Heart right ventricle (tissue), 16 donors: Measurements from ENCODE around the gene GPC5. TPM values are rescaled to one million over a fixed set of nuclear protein-coding genes. Genes with fewer than 3 reads are reported as not detected.

Experiments used
- ATAC-seq, 8 donors: fragments of 200-7000 bp; cut with Tn5 transposase; one replicate each; pipeline ENCODE4 v1.9.1; 2020; ENCODE audit warnings: mild to moderate bottlenecking in 8 of 8, moderate library complexity in 8 of 8, moderate number of reproducible peaks in 1 of 8
- DNase-seq, 2 donors: peaks; one replicate each; pipeline ENCODE4 v3.0.0-alpha.2; 2020
- H3K27ac ChIP-seq, 10 donors: fragments of 200-600 bp; sonication (generic) in 2 of 10; one replicate each; pipeline versions ENCODE4 v1.5.0 to v1.8.0; 2020 to 2022; ENCODE audit warnings: mild to moderate bottlenecking in 3 of 10
- H3K27me3 ChIP-seq, 7 donors: fragments of 200-600 bp; one replicate each; pipeline ENCODE4 v1.8.0; 2021 to 2022; ENCODE audit warnings: mild to moderate bottlenecking in 2 of 7
- H3K36me3 ChIP-seq, 9 donors: fragments of 200-600 bp; sonication (generic) in 1 of 9; one replicate each; pipeline versions ENCODE4 v1.5.0 to v1.8.0; 2020 to 2022; ENCODE audit warnings: mild to moderate bottlenecking in 2 of 9
- H3K4me1 ChIP-seq, 9 donors: fragments of 200-600 bp; sonication (generic) in 1 of 9; one replicate each; pipeline versions ENCODE4 v1.5.0 to v1.8.0; 2020 to 2022; ENCODE audit warnings: mild to moderate bottlenecking in 4 of 9
- H3K4me3 ChIP-seq, 10 donors: fragments of 200-600 bp; sonication (generic) in 2 of 10; one replicate each; pipeline versions ENCODE4 v1.5.0 to v1.8.0; 2020 to 2022; ENCODE audit warnings: mild to moderate bottlenecking in 7 of 10, moderate library complexity in 2 of 10
- H3K9me3 ChIP-seq, 11 donors: fragments of 200-600 bp in 10 of 11; sonication (generic) in 2 of 11; one replicate each; pipeline versions ENCODE4 v1.5.0 to v1.8.0; 2013 to 2022; ENCODE audit warnings: mild to moderate bottlenecking in 2 of 11, control low read depth in 1 of 11, moderate library complexity in 1 of 11
- WGBS, 2 donors: extraction: QIAGEN DNeasy Blood & Tissue Kit; methylation state at CpG; one replicate each; pipeline ENCODE4 v1.1.7; 2013; ENCODE audit warnings: inconsistent platforms in 1 of 2; 5-methylcytosine and 5-hydroxymethylcytosine counted together
- intact Hi-C, 10 donors: fragments of 100-400 bp; cut with DNase I; formaldehyde crosslinking; loops; one replicate each; pipeline versions ENCODE4 v1.11.1 to v1.14.2; 2022
- polyA plus RNA-seq, 2 donors: library from polyadenylated mRNA; stranded (reverse); fragments of 200-250 nt; gene quantifications; one replicate each; pipeline ENCODE4 v1.2.3, GENCODE V29; 2013
- total RNA-seq, 10 donors: library from RNA; stranded (reverse); fragmentation: NEBNext Ultra II Directional in 3 of 10; extraction: Animal tissue kit (Norgen Biotek cat#: 25700) in 3 of 10; gene quantifications; one replicate each; pipeline versions ENCODE4 v1.2.1 to v1.2.4, GENCODE V29; 2021 to 2023
- TF ChIP-seq, protein P1 (sequence below), 9 donors: fragments of 200-600 bp; sonication (generic) in 2 of 9; IDR thresholded peaks; one replicate each; pipeline versions ENCODE4 v1.5.0 to v1.8.0; 2021 to 2022; ENCODE audit warnings: antibody characterized with exemption in 9 of 9, mild to moderate bottlenecking in 5 of 9, moderate library complexity in 1 of 9
- donor health status: Arrhythmogenic right ventricular cardiomyopathy.
- donor health status: ischemic (EF 13 %, LVEDD 7.1; RV severe dilation, severe dysfunction).
- donor health status: healthy with polysubstance abuse.
- donor health status: DM: no; HTN: yes; CAD: no.
- donor health status: DM: no; HTN: no; CAD: no.
- donor health status: ischemic (EF 25% LVEDD 6.9; RV normal size, moderate dysfunction).
- donor health status: ischemic (EF 25% LVEDD 5.7; RV mildly dilated, moderate dysfunction).
- donor health status: healthy.
- donor health status: DM: yes; HTN: yes; CAD: no.
- donor health status: Ischemic cardiomyopathy.
- donor health status: ischemic (EF 35%, LVEDD 5.7; RV mildly dilated, moderate dysfunction).
- donor health status: nonischemic (EF 11% LVEDD 7.7; RV severe dilation, severe dysfunction).
- donor health status: DM: yes; HTN: yes; CAD: no.
- donor health status: PGD.
- donor health status: ischemic (EF 29% LVEDD 5.4; RV normal size, mild dysfunction).
- donor health status: nonischemic (EF 23%, LVEDD 6.1; RV moderate dilation, normal function).

Gene GPC5
- total and polyA plus RNA-seq, 12 donors, result 0.01 to 3.5 (median 0.70) TPM; not detected in 1

GRCh38 chr13:91459485-91459884 lies 61.1 kb downstream of the GPC5 start:
- no peaks in the 10 kb centered on the region for H3K9me3 ChIP-seq
- no peak overlapping the region for H3K4me3 ChIP-seq
- H3K27me3 ChIP-seq, result peaks cover 0 to 12% (median 0%) of the 10 kb centered on the region in 7 donors
- no peak overlapping the region for H3K27ac ChIP-seq
- TF ChIP-seq, protein P1, sequence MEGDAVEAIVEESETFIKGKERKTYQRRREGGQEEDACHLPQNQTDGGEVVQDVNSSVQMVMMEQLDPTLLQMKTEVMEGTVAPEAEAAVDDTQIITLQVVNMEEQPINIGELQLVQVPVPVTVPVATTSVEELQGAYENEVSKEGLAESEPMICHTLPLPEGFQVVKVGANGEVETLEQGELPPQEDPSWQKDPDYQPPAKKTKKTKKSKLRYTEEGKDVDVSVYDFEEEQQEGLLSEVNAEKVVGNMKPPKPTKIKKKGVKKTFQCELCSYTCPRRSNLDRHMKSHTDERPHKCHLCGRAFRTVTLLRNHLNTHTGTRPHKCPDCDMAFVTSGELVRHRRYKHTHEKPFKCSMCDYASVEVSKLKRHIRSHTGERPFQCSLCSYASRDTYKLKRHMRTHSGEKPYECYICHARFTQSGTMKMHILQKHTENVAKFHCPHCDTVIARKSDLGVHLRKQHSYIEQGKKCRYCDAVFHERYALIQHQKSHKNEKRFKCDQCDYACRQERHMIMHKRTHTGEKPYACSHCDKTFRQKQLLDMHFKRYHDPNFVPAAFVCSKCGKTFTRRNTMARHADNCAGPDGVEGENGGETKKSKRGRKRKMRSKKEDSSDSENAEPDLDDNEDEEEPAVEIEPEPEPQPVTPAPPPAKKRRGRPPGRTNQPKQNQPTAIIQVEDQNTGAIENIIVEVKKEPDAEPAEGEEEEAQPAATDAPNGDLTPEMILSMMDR (IDR thresholded peaks at IDR 0.05), result no peak
- DNase-seq (no peak), ATAC-seq (no peak)
- no peaks in the 10 kb centered on the region for H3K36me3 ChIP-seq
- H3K4me1 ChIP-seq, result no peaks in the 10 kb centered on the region
- intact Hi-C loops, result loop anchor here in 1 of 10 donors (5.0 kb wide), 1 partner anchor 237 kb away; no protein-coding TSS in a partner anchor

DNA sequence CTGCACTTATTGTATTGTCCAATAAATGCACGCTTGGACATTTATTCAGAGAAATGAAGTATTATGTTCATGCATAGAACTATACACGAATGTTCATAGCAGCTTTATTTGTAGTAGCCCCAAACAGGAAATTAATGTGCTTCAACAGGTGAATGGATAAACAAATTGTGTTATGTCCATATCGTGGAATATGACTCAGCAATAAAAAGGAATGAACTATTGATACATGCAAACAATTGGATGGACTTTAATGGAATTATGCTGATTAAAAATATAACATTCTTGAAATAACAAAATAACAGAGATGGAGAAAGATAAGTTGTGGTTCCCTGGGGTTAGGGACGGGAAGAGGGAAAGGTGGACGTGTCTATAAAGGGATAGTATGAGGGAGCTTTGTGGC lies 65.9 kb downstream of the GPC5 start:
- DNase-seq (no peak), ATAC-seq (no peak)
- Histone ChIP-seq H3K27me3 (no peaks in the 10 kb centered on the region), H3K27ac (no peak overlapping the region), H3K9me3 (no peaks in the 10 kb centered on the region), H3K4me1 (no peaks in the 10 kb centered on the region), H3K36me3 (no peaks in the 10 kb centered on the region), H3K4me3 (no peak overlapping the region)
- intact Hi-C loops, result no loop called here
- WGBS, 2 donors, result 76% methylated on average over 5 of the region's 5 CpGs
- TF ChIP-seq, protein P1 (IDR thresholded peaks at IDR 0.05), result no peak

DNA sequence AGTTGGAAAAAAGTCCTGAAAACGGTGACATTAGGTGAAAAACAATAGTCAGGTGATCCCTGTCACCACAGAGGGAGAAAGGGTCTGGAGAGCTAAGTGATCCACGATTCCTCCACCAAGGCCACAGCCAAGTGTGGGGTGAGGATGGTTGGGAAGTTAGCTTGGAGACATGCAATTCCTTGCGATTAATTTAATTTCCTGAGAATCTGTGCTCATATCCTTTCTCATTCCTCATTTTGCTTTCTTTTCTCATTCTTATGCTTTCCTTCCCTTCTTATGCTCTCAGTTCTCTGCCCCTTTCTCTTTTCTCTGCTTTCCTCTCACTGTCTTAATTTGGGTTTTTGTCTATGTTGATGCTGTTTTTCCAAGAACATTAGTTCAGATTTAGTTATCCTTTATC lies 68.8 kb downstream of the GPC5 start:
- Histone ChIP-seq H3K36me3 (no peaks in the 10 kb centered on the region), H3K9me3 (no peaks in the 10 kb centered on the region), H3K27ac (no peak overlapping the region), H3K4me1 (no peaks in the 10 kb centered on the region), H3K4me3 (no peak overlapping the region), H3K27me3 (no peaks in the 10 kb centered on the region)
- TF ChIP-seq, protein P1 (IDR thresholded peaks at IDR 0.05), result no peak
- no peak for DNase-seq
- intact Hi-C loops, result no loop called here
- no peak for ATAC-seq
- 75 to 77% methylated on average over 3 of the region's 3 CpGs for WGBS, 2 donors

GRCh38 chr13:91468301-91468700 lies 69.9 kb downstream of the GPC5 start:
- TF ChIP-seq, protein P1 (IDR thresholded peaks at IDR 0.05), result no peak
- WGBS, 2 donors, result 71 to 75% methylated on average over 2 of the region's 2 CpGs

More at GRCh38 chr13:91468301-91468700, 69.9 kb downstream of the GPC5 start:
- Histone ChIP-seq H3K4me3 (no peak overlapping the region), H3K4me1 (no peaks in the 10 kb centered on the region), H3K9me3 (no peaks in the 10 kb centered on the region), H3K27ac (no peak overlapping the region), H3K27me3 (no peaks in the 10 kb centered on the region), H3K36me3 (no peaks in the 10 kb centered on the region)
- DNase-seq (no peak), ATAC-seq (no peak)
- intact Hi-C loops, result no loop called here
